Measurements from ENCODE around the gene MYH11.

Gene MYH11

GRCh38 chr16:15770512-15770911 is 86.3 kb downstream of the MYH11 start:
- no peak for DNase-seq (ENCODE audit: low read depth)
- no peak for TF ChIP-seq POLR2A (IDR thresholded peaks at IDR 0.05; ENCODE audit: extremely low read depth, insufficient read length)
- no peak for TF ChIP-seq MYC (IDR thresholded peaks at IDR 0.05; ENCODE audit: low read depth, low read length)
- TF ChIP-seq MAX (IDR thresholded peaks at IDR 0.05; ENCODE audit: low read depth, low read length), result no peak
- no peak for TF ChIP-seq CTCF (IDR thresholded peaks at IDR 0.05; ENCODE audit: low read depth, low read length)
- no peak overlapping the region for H3K4me3 ChIP-seq (ENCODE audit: low read depth, low read length)

- no peak overlapping the region for H3K4me3 ChIP-seq (ENCODE audit: low read depth, low read length)
- no peak for DNase-seq (ENCODE audit: low read depth)
- TF ChIP-seq POLR2A (IDR thresholded peaks at IDR 0.05; ENCODE audit: extremely low read depth, insufficient read length), result no peak
- TF ChIP-seq MYC (IDR thresholded peaks at IDR 0.05; ENCODE audit: low read depth, low read length), result no peak
These were observed 86.7 kb downstream of the MYH11 start for GRCh38 chr16:15770107-15770506.

- TF ChIP-seq POLR2A (IDR thresholded peaks at IDR 0.05; ENCODE audit: extremely low read depth, insufficient read length), result no peak
- TF ChIP-seq MYC (IDR thresholded peaks at IDR 0.05; ENCODE audit: low read depth, low read length), result no peak
- no peak for TF ChIP-seq MAX (IDR thresholded peaks at IDR 0.05; ENCODE audit: low read depth, low read length)
- TF ChIP-seq CTCF (IDR thresholded peaks at IDR 0.05; ENCODE audit: low read depth, low read length), result no peak
- H3K4me3 ChIP-seq (ENCODE audit: low read depth, low read length), result no peak overlapping the region
- DNase-seq (ENCODE audit: low read depth), result no peak
These were observed 87.6 kb downstream of the MYH11 start for GRCh38 chr16:15769239-15769638.

GRCh38 chr16:15768201-15768600 is 88.6 kb downstream of the MYH11 start:
- no peak for TF ChIP-seq MAX (IDR thresholded peaks at IDR 0.05; ENCODE audit: low read depth, low read length)
- TF ChIP-seq CTCF (IDR thresholded peaks at IDR 0.05; ENCODE audit: low read depth, low read length), result no peak
- no peak overlapping the region for H3K4me3 ChIP-seq (ENCODE audit: low read depth, low read length)
- no peak for DNase-seq (ENCODE audit: low read depth)

GRCh38 chr16:15766918-15767317 is 89.9 kb downstream of the MYH11 start:
- no peak overlapping the region for H3K4me3 ChIP-seq (ENCODE audit: low read depth, low read length)
- DNase-seq (ENCODE audit: low read depth), result no peak
- no peak for TF ChIP-seq CTCF (IDR thresholded peaks at IDR 0.05; ENCODE audit: low read depth, low read length)
- TF ChIP-seq MYC (IDR thresholded peaks at IDR 0.05; ENCODE audit: low read depth, low read length), result no peak
- no peak for TF ChIP-seq MAX (IDR thresholded peaks at IDR 0.05; ENCODE audit: low read depth, low read length)
- no peak for TF ChIP-seq POLR2A (IDR thresholded peaks at IDR 0.05; ENCODE audit: extremely low read depth, insufficient read length)

- TF ChIP-seq CTCF (IDR thresholded peaks at IDR 0.05; ENCODE audit: low read depth, low read length) (peak; percentile 64), POLR2A (IDR thresholded peaks at IDR 0.05; ENCODE audit: extremely low read depth, insufficient read length) (no peak), MAX (IDR thresholded peaks at IDR 0.05; ENCODE audit: low read depth, low read length) (no peak), MYC (IDR thresholded peaks at IDR 0.05; ENCODE audit: low read depth, low read length) (no peak)
- DNase-seq (ENCODE audit: low read depth), result peak; percentile 84
- no peak overlapping the region for H3K4me3 ChIP-seq (ENCODE audit: low read depth, low read length)
These were observed 90.9 kb downstream of the MYH11 start for GRCh38 chr16:15765880-15766279.
